C4-2B (cell line): ENCODE measurements around the gene SORL1.

Experiments used
- ZFX ChIP-seq: fragments of 450-650 bp; IDR thresholded peaks from 2 replicates; pipeline ENCODE4 v1.6.1; 2017
- TF ChIP-seq, protein P1 (sequence below): fragments of 450-650 bp; conservative IDR thresholded peaks from 2 replicates; pipeline ENCODE4 v1.5.1; 2017; ENCODE audit warnings: mild to moderate bottlenecking

DNA sequence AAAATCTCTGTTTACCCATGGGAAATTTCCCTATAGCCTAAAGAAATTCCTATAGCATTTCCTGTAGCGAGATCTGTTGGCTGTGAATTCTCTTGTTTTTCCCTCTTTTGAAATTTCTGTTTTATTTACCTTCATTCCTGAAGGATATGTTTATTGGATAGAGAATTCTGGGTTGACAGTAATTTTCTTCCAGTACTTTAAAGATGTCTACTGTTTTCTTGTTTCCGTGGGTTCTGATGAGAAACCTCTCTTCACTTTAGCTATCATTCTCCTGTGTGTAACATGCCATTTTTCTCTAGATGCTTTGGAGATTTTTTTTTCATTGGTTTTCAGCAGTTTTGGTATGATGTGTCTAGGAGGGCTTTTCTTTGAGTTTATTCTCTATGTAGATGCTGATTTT is 78.1 kb downstream of the SORL1 start:
- TF ChIP-seq, protein P1, sequence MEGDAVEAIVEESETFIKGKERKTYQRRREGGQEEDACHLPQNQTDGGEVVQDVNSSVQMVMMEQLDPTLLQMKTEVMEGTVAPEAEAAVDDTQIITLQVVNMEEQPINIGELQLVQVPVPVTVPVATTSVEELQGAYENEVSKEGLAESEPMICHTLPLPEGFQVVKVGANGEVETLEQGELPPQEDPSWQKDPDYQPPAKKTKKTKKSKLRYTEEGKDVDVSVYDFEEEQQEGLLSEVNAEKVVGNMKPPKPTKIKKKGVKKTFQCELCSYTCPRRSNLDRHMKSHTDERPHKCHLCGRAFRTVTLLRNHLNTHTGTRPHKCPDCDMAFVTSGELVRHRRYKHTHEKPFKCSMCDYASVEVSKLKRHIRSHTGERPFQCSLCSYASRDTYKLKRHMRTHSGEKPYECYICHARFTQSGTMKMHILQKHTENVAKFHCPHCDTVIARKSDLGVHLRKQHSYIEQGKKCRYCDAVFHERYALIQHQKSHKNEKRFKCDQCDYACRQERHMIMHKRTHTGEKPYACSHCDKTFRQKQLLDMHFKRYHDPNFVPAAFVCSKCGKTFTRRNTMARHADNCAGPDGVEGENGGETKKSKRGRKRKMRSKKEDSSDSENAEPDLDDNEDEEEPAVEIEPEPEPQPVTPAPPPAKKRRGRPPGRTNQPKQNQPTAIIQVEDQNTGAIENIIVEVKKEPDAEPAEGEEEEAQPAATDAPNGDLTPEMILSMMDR: no peak
- TF ChIP-seq ZFX: no peak
